A673 (cell line): ENCODE results near the gene SMIM38. TPM values are rescaled to one million over a fixed set of nuclear protein-coding genes. Genes with fewer than 3 reads are reported as not detected.

ENCODE experiments used
- BruUV-seq: library from RNA; stranded (reverse); fragments of 400-500 nt; replicated peaks from 2 replicates; lab custom pipeline; 2021; lab: Mats Ljungman, UMichigan
- CTCF ChIA-PET: fragments of 300-600 bp; sonication (Branson Sonifier 250); formaldehyde crosslinking; loops from one replicate; lab custom pipeline; 2022; ENCODE audit warnings: antibody characterized with exemption; lab: Charles Lee
- POLR2A ChIA-PET: fragments of 300-600 bp; sonication (Branson Sonifier 250); formaldehyde crosslinking; loops from one replicate; lab custom pipeline; 2022; ENCODE audit warnings: antibody characterized with exemption; ENCODE audit not compliant: low non-redundant PET; lab: Charles Lee
- DNase-seq: peaks from one replicate; pipeline ENCODE4 v3.0.0-alpha.2; 2015; ENCODE audit warnings: low spot score
- H3K27ac ChIP-seq: fragments of 200-600 bp; sonication (generic); 2 replicates; pipeline ENCODE4 v1.5.1; 2016; ENCODE audit warnings: mixed run types, low read depth, mild to moderate bottlenecking, mixed read lengths, antibody characterized with exemption, low read length; ENCODE audit not compliant: poor library complexity, severe bottlenecking
- H3K27me3 ChIP-seq: fragments of 200-600 bp; sonication (generic); replicated peaks from 2 replicates; pipeline ENCODE4 v1.6.1; 2017; ENCODE audit warnings: mixed run types, low read depth, mild to moderate bottlenecking, mixed read lengths, antibody characterized with exemption, low read length; ENCODE audit not compliant: insufficient read depth, poor library complexity
- H3K36me3 ChIP-seq: fragments of 200-600 bp; sonication (generic); 2 replicates; pipeline ENCODE4 v1.6.1; 2016; ENCODE audit warnings: mixed run types, mild to moderate bottlenecking, mixed read lengths, antibody characterized with exemption, low read length; ENCODE audit not compliant: insufficient read depth, poor library complexity, severe bottlenecking
- H3K4me1 ChIP-seq: fragments of 200-600 bp; sonication (generic); 2 replicates; pipeline ENCODE4 v1.6.1; 2017; ENCODE audit warnings: mixed run types, mild to moderate bottlenecking, mixed read lengths, antibody characterized with exemption, low read length; ENCODE audit not compliant: insufficient read depth, poor library complexity, severe bottlenecking
- H3K4me3 ChIP-seq: fragments of 200-600 bp; sonication (generic); 2 replicates; pipeline ENCODE4 v1.5.1; 2016; ENCODE audit warnings: low read depth, mixed run types, mild to moderate bottlenecking, mixed read lengths, low read length; ENCODE audit not compliant: poor library complexity, severe bottlenecking
- H3K9me3 ChIP-seq: fragments of 200-600 bp; sonication (generic); 2 replicates; pipeline ENCODE4 v1.6.1; 2016; ENCODE audit warnings: mixed run types, low read depth, mild to moderate bottlenecking, mixed read lengths, antibody characterized with exemption, low read length; ENCODE audit not compliant: poor library complexity, severe bottlenecking
- CTCF ChIP-seq: fragments of 300-800, 200-600 bp; sonication (generic); conservative IDR thresholded peaks from 2 replicates; pipeline ENCODE4 v1.5.1; 2017; ENCODE audit warnings: low read depth, mild to moderate bottlenecking, antibody characterized with exemption, low read length, moderate library complexity, mixed read lengths
- EZH2 ChIP-seq: fragments of 200-600 bp; sonication (generic); IDR thresholded peaks from 2 replicates; pipeline ENCODE4 v1.6.1; 2017; ENCODE audit warnings: borderline replicate concordance, low read depth, mild to moderate bottlenecking, mixed read lengths, antibody characterized with exemption, low read length; ENCODE audit not compliant: poor library complexity, severe bottlenecking
- intact Hi-C: fragments of 100-400 bp; cut with micrococcal nuclease; formaldehyde crosslinking; loops from one replicate; pipeline ENCODE4 v1.10.0; 2022; ENCODE audit not compliant: unreplicated experiment
- total RNA-seq: library from RNA; stranded (reverse); gene quantifications from 2 replicates; pipeline ENCODE4 v1.2.3, GENCODE V29; 2021

SMIM38 gene
- total RNA-seq, 1 experiment from 2014 or later = 0.88 TPM

- POLR2A ChIA-PET = no interaction called here
- no TSS peak for BruUV-seq
- peaks cover 20% of the 10 kb centered on the region for H3K4me1 ChIP-seq
- intact Hi-C loops = no loop called here
- no peak overlapping the region for H3K4me3 ChIP-seq
- H3K9me3 ChIP-seq = no peaks in the 10 kb centered on the region
- H3K27ac ChIP-seq = peak overlapping the region; percentile 62
- TF ChIP-seq EZH2 = no peak
- no peak for TF ChIP-seq CTCF
- no peaks in the 10 kb centered on the region for H3K27me3 ChIP-seq
- CTCF ChIA-PET = no interaction called here
- DNase-seq = no peak
- H3K36me3 ChIP-seq = no peaks in the 10 kb centered on the region
Measured at GRCh38 chr11:69158301-69159149, 2.8 kb downstream of the SMIM38 start.

GRCh38 chr11:69159150-69159852, 3.6 kb downstream of the SMIM38 start:
- POLR2A ChIA-PET = no interaction called here
- no peaks in the 10 kb centered on the region for H3K36me3 ChIP-seq
- no peaks in the 10 kb centered on the region for H3K9me3 ChIP-seq
- intact Hi-C loops = no loop called here
- TF ChIP-seq EZH2 = no peak
- no peak for TF ChIP-seq CTCF
- no peak for DNase-seq
- CTCF ChIA-PET = no interaction called here
- H3K4me1 ChIP-seq = peaks cover 20% of the 10 kb centered on the region
- no peaks in the 10 kb centered on the region for H3K27me3 ChIP-seq
- no peak overlapping the region for H3K27ac ChIP-seq
- BruUV-seq = no TSS peak
- H3K4me3 ChIP-seq = no peak overlapping the region

- peaks cover 20% of the 10 kb centered on the region for H3K4me1 ChIP-seq
- TF ChIP-seq EZH2 (no peak), CTCF (no peak)
- ChIA-PET POLR2A (no interaction called here), CTCF (no interaction called here)
- BruUV-seq = no TSS peak
- DNase-seq = no peak
- no peak overlapping the region for H3K27ac ChIP-seq
- intact Hi-C loops = no loop called here
- H3K4me3 ChIP-seq = no peak overlapping the region
- no peaks in the 10 kb centered on the region for H3K9me3 ChIP-seq
- no peaks in the 10 kb centered on the region for H3K36me3 ChIP-seq
- no peaks in the 10 kb centered on the region for H3K27me3 ChIP-seq
Measured at GRCh38 chr11:69160296-69161116, 4.8 kb downstream of the SMIM38 start.
